CD4-positive, alpha-beta T cell treated with Interleukin-15 for 4 hours (primary cell): ENCODE data around the gene PGS1.
"Not testable (repeated sequence)": the region's sequence is repeated elsewhere in the genome, so short reads cannot be mapped to it uniquely, and the experiment has no call there.

Experiments
- DNase-seq: peaks from one replicate; pipeline ENCODE4 v3.0.0-alpha.2; 2020; ENCODE audit warnings: low spot score

Gene PGS1

DNA sequence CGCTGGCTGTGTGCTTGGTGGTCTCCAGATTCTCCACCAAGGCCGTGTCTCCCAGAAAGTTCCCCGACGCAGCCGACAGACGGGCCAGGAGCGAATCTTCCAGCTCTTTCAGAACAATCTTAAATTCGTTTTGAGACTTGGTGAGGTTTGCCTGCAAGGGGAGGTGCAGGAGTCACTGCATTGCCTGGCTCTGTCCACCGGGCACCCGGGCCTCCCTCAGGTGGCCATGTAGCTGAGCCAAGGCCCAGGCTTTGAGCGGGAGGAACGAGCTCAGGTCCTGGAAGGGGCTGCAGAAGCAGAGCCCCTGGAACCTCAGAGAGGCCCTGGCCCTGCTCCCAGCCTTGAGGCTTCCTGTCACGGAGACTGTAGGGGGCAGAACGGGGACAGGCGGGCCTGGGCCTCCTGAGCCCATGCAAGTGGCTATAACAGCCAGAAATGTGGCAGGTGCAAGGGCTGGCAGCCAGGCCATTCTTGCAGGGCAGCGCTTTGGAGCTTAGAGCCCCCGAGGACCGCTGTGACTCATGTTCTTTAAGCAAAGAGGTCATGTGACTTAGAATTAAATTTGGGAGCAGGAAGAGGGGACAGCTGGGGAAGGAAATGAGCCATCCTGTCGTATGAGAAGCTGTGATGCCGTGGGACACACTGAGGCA lies 72.4 kb downstream of the PGS1 start:
- DNase-seq: no peak

DNA sequence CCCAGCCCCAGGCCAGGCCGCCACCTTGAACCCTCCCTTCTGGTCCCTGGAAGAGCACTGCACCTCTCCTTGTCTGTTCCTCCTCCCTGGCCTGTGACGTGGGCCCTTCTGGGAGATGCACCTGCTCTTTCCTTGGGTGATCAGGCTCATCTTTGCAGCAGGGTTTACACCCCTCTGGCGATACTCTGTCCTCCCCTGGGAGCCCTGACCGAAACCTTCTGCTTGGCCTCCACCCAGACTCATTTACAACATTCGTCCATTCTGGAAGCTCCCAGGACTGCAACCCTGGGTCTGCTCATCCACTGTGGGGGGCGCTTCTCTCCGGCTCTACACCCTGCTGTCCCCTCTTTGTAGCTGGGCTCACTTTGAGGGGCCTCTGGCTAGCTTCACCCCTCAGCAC lies 73.3 kb downstream of the PGS1 start:
- no peak for DNase-seq

DNA sequence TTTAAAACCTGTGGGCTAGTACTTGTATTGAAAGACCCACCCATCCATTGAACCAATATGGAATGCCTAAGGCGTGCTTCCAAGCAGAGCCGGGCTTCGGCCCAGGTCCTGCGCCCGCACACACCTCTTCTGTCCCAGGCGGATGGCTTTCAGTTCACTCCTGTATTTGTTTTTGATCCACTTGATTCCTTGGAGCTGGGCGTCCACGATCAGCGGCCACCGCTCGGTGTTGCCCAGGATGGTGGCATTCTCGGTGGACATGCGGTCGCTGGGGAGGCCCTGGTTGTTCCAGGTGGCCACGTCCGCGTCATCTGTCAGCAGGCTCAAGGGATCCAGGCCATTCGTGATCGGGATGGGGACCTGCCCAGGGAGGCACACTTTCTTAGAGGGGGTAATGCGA lies 75.9 kb downstream of the PGS1 start:
- no peak for DNase-seq

DNA sequence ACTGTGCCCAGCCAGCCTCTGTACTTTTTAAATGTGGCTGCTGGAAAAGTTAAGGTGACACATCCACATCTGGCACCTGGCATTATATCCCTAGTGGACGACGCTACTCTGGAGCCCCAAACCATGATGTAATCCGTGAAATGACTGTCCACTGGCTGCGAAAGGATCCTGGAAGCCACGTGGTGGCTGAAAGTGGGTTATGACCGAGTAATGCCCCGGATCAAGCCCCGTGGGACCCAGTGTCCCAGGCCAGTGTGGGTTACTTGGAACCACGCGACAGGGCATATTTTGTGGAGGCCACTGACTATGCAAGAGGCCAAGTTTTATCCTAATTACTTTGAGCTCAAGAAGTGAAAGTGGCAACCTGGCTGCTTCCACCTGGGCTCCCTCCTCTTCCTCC lies 79.6 kb downstream of the PGS1 start:
- no peak for DNase-seq

DNA sequence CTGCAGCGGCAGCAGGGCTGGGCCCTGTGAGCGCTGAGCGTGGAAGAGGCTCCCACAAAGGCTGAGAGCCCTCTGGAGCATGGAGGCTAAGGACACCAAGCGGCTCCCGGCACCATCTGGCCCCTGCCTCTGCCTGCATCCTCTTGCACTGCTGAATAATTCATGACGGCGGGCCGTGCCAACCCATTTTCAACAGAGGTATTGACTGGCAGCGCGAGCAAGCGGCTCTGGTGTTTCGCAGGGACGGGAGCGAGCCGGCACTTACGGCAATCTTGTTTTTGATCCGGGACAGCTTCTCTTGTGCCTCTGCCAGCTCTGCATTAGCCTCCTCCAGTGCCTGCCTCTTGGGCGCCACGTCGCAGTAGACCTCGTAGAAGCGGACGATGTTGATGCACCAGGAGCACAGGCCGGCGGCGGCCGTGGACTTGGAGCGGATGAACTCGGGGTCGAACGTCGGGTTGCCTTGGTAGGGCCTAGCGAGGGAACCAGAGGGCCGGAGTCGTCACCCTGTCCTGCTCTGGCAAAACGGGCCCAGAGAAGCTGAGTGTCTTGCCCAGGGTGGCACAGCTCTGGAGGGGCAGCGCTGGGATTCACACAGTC lies 80.4 kb downstream of the PGS1 start:
- no peak for DNase-seq

DNA sequence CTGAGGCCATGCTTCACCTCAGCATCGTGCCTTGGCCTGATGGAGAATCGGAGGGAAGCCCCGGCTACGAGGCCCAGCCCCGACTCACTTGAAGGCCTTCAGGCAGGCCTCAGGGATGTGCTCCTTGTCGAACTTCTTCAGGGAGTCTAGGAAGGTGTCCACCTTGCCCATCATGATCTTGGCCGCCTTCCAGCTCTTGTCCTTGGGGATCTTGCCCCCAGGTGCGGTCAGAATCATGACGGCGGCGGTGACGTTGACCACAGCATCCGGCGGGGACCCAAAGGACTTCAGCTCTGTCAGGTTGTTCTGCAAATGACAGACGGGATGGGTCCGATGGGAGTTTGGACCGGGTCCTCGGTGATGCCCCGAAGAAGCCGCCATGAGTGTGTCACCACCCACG lies 81.2 kb downstream of the PGS1 start:
- no peak for DNase-seq

DNA sequence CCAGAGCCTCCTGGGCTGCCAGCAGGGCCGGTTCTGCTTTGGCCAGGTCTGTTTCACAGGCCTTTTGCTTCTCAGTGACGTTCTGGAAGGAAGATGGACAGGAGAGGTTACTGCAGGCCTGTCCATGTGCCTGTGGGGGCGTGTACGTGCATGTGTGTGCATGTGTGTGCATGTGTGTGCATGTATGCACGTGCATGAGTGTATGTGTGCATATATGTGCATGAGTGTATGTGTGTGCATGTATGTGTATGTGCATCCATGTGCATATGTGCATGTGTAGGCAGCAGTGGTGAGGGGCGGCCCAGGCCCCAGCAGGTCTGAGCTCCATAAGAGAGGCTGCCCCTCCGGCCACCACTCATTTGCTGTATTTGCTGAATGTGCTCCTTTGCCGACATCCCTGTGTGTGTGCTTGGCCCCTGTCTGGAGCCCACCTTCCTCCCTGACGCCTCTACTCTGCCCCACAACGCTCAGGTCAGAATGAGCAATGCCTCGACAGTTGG lies 81.8 kb downstream of the PGS1 start:
- DNase-seq: no peak

DNA sequence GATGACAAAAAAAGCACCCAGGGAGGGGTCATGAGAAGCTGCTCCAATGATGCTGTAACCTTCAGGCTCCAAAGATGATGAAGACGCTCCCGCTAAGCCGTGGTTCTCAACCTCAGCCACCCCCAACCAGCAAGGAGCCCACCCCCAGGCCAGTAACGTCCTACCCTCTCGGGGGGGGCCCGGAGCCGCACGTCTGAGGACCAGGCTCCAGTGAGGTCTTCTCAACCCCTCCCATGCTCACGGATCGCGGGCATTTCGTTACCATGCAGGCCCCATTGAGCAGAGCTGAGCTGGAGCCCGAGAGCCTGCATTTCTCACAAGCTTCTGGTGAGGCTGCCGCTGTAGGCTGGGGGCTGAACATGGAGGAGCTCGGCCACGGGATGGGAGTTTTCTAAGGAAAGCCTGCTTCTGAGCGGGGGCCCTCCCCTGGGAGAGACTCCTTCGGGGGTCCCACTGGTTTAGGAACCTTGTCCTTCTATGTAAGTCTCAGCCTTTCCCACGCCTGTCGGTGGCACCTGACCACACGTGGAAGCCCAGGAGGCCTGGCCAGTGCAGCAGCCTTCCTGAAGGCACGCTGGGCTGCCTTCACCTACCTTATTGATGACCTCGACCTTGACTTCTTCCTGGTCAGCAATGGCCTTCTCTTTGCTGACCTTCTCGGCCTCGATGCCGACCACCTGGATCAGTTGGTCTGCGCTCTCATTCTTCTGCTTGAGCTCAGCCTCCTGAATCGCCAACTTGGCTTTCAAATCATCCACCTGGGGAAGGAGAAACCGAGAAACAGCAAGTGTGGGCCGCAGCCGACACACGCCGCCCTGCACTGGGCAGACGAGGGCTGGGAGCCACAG lies 82.7 kb downstream of the PGS1 start:
- no peak for DNase-seq

DNA sequence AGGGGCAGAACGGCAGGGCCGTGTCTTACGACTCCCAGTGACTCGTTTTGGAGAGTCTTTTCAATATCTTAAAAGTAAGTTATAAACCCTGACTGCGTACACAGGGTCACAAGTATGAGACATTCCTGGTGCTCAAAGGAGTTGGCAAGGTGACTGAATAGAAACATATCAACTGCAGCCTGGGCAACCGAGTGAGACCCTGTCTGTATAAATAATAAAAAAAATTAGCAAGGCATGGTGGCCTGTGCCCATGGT lies 83.3 kb downstream of the PGS1 start:
- no peak for DNase-seq

DNA sequence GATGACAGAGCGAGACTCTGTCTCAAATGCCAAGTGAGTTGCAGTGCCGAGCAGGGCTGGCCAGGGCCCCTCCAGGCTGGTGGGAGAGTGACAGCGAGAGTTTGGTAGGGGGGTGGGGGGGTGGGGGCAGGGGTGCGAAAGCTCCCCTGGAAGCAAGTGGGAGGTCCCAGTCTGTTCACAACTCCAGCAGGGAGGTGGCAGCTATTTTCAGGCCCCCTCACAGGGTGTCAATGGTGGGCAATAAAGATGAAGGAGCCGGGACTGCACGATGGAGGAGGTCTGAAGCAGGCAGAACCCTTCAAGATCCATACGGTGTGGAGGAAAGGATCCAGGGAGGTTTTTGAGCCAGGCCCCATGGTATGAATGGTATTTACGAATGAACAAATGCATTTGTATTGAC lies 83.7 kb downstream of the PGS1 start:
- no peak for DNase-seq

DNA sequence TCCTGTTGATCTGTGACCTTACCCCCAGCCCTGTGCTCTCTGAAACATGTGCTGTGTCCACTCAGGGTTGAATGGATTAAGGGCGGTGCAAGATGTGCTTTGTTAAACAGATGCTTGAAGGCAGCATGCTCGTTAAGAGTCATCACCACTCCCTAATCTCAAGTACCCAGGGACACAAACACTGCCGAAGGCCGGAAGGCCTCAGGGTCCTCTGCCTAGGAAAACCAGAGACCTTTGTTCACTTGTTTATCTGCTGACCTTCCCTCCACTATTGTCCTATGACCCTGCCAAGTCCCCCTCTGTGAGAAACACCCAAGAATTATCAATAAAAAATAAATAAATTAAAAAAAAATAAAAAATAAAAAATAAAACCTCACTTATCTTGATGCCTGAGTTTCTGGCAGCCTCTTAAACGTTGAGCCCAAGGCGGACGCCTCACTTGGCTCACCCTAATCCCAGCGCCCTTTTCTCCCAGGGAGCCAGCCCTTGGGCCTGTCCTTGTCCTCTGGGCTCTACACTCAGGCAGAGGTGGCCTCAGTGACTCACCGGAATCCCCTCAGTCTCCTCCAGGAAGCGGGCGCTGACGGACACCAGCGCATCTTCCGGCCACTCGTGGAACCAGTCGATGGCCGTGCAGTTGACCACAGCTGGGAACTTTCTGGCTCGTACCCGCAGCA lies 87.8 kb downstream of the PGS1 start:
- DNase-seq: not testable (repeated sequence)

DNA sequence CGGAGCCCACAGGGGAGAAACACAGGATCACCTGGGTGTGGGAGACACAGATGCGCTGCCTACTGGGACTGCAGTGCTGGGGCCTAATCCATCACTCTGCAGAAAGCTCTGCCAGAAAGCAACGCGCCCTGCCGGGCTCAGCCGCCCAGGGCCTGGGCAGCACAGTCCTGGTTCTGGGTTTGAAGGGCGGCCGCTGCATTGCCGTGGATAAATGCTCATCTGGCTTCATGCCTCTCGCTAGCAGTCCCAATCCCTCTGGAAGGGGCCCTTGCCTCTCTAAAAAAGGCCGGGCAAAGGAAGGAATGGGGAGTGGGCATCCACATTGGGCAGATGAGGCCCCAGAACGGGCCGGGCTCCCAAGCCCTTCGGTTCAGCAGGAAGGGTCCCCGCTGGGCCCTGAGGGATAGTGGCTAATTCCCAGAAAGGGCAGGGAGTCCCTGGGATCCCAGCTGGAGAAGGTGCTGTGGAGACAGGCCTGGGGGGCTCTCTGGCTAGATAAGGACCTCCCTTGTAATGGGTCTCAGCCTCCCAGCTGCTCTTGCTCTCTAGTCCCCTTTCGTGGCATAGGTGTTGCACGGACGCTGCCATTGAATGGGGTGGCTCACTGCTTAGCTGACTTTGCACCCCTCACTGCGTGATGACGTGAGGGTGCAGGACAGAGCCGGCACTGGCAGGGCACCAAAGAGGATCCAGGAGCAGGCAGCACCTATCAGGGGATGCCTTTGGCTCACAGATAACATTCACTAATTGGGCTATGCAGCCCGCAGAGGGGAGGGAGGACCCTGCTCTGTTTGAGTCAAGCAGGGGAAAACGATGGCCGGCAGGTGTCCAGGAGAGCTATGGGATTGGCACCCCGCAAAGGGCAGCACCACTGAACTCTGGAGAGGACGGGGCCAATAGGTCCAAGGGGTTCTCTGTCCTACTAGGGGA lies 88.6 kb downstream of the PGS1 start:
- DNase-seq: no peak

DNA sequence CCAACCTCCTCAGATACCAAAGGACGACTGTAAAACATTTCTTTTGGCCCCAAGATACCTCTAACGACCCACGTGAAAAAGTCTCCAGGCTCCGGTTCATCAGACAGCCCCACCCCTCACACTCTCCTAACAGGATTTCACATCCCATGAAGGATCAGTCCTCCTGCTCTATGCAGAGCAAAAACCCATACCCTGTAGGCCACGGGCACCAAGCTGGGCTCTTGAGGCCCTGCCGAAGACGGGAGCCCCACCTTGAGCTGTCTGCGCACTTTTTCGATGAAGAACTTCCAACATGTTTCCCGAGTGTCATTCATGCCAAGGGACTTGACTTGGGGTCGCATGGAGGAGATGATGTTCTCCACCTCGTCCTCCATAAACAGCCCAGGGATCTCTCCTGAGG lies 89.9 kb downstream of the PGS1 start:
- no peak for DNase-seq

DNA sequence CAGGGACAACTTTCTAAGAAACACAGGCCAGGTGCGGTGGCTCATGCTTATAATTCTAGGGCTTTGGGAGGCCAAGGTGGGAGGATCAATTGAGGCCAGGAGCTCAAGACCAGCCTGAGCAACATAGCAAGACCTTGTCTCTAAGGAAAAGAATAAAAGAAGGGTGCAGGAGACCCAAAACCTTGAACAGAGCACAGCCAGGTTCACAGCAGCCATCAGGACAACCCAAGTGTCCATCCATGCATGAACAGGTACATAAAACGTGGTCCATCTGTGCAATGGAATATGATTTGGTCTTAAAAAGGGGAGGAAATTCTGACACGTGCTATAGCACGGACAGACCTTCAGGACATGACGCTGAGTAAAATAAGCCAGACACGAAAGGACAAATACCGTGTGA lies 91.0 kb downstream of the PGS1 start:
- no peak for DNase-seq

DNA sequence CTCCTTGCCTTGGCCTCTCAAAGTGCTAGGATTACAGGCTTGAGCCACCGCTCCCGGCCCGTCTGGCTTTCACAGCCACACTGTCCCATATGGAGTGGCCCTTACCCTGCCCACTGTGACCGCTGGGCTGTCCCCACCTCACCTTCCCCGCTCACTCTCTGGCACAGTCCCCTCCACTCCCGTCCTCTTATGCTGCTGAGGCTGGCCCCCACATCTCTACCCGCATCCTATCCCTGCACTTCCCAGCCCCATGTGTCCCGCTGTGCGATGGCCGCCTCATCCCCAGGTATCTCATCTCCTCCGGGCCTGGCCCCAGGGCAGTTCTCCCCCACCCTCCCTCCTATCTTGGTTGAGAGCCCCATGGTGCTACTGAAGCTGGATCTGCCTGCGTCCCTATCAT lies 93.2 kb downstream of the PGS1 start:
- no peak for DNase-seq

DNA sequence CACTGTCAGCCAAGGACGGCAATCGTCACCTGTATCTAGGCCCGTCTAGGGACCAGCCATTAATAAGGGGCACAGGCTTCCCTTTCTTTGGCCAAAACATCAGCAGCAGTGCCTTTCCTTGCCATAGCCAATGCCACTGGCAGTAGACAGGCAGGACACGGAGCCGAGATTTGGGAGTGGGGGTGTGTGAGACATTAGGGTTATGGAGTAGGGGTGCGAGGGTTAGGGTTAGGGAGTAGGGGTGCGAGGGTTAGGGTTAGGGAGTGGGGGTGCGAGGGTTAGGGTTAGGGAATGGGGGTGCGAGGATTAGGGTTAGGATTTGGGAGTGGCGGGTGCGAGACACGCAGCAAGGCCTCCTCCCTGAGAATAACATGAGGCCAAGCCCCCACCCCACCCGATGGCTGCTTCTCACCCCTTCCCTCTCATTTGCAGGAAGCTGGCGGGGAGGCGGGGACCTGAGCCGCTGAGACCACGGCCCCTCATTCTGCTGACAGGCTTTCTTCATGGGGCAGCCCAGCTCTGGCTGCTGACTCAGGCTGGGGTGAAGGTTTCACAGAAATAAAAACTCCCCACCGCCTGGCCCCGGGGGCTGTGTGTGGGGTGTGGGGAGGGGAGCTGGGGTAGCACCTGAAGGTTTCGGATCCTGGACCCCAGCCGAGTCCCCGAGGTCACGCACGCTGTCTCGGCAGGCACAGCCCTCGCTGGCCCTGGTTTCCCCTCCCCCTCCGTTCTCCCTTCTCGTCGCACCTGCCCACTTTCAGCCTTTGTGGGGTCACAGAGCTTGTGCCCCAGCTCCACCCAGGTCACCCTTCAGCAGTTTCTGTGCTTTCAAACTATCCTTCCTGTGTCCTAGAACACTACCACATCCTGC lies 93.8 kb downstream of the PGS1 start:
- DNase-seq: no peak

DNA sequence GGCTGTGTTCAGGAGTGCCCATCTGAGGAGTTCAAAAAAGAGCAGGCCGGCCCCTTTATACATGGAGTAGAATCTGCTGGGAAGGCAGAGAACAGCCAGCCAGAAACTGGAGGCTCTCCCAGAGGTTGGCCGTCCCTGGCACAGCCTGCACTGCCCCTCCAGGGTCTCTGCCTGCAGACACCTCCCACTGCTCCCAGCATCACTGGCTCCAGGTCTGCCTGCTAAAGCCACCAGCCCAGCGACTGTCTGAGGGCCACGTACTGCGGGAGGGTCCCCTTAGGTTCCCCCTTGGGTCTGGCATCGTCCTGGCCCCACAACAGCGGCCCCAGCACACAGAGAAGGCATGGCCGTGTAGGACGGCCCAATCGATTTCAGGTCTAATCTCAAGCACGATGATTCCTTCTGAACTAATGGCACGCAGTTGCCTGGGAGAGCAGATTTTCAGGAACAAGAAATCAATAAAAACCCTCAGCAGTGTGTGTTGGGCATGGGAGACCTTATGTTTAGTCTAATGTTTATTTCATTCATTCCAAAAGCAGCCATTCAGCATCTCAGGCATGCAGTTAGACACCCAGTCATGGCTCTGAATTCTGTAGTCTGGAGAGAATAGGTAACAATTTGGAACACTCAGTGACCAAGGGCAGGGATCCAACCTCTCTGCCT lies 95.6 kb downstream of the PGS1 start:
- no peak for DNase-seq
